Vagina (tissue), 2 donors: ENCODE data around the gene BSN.

Source experiments
- POLR2A ChIP-seq, 2 donors: fragments of 450-650 bp; IDR thresholded peaks; one replicate each; pipeline ENCODE4 v1.6.1; 2017; ENCODE audit warnings: antibody characterized with exemption in 2 of 2, mild to moderate bottlenecking in 2 of 2, moderate library complexity in 2 of 2
- POLR2AphosphoS5 ChIP-seq, 2 donors: sonication (generic); formaldehyde crosslinking; IDR thresholded peaks; one replicate each; pipeline ENCODE4 v1.9.0; 2017; ENCODE audit warnings: antibody characterized with exemption in 2 of 2, mild to moderate bottlenecking in 2 of 2, low read depth in 1 of 2; ENCODE audit not compliant: insufficient read depth in 1 of 2
- TF ChIP-seq, protein P1 (sequence below), 3 experiments: fragments of 450-650 bp in 2 of 3; fragments of 200-600 bp in 1 of 3; sonication (generic) in 1 of 3; IDR thresholded peaks; one replicate each; pipeline ENCODE4 v1.5.1; 2017 to 2019; ENCODE audit warnings: antibody characterized with exemption in 3 of 3, mild to moderate bottlenecking in 2 of 3, moderate library complexity in 2 of 3

DNA sequence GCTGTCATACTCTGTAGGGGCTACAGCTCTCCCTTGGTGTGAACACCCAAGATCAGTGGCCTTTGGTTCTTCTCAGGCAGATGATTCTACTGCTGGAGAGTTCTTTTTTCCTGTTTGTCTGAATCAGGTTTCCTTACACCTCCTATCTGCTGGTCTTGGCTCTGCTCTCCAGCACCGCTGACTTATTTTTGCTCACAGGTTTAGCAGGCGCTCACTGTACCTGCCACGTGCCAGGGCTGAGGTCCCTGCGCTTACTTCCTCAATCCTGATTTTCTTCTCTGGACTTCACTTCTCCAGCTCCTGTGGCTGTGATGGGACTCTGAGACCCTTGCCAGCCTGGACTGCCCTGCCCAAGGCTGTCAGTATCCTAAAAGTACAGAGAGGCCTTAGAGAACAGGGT is 9.5 kb downstream of the BSN start:
- TF ChIP-seq, protein P1, sequence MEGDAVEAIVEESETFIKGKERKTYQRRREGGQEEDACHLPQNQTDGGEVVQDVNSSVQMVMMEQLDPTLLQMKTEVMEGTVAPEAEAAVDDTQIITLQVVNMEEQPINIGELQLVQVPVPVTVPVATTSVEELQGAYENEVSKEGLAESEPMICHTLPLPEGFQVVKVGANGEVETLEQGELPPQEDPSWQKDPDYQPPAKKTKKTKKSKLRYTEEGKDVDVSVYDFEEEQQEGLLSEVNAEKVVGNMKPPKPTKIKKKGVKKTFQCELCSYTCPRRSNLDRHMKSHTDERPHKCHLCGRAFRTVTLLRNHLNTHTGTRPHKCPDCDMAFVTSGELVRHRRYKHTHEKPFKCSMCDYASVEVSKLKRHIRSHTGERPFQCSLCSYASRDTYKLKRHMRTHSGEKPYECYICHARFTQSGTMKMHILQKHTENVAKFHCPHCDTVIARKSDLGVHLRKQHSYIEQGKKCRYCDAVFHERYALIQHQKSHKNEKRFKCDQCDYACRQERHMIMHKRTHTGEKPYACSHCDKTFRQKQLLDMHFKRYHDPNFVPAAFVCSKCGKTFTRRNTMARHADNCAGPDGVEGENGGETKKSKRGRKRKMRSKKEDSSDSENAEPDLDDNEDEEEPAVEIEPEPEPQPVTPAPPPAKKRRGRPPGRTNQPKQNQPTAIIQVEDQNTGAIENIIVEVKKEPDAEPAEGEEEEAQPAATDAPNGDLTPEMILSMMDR (IDR thresholded peaks at IDR 0.05), result no peak
- TF ChIP-seq POLR2AphosphoS5 (IDR thresholded peaks at IDR 0.05; ENCODE audit: insufficient read depth in 1 of 2, low read depth in 1 of 2) (no peak), POLR2A (IDR thresholded peaks at IDR 0.05) (no peak)
